NCI-H1092 treated with DMSO at 0.1 percent for 48 hours (cell line): ENCODE results near the gene SCNN1A.

Experiments used
- DNase-seq: peaks from one replicate; lab custom pipeline; 2025; lab: John Stamatoyannopoulos, UW

Gene SCNN1A

DNA sequence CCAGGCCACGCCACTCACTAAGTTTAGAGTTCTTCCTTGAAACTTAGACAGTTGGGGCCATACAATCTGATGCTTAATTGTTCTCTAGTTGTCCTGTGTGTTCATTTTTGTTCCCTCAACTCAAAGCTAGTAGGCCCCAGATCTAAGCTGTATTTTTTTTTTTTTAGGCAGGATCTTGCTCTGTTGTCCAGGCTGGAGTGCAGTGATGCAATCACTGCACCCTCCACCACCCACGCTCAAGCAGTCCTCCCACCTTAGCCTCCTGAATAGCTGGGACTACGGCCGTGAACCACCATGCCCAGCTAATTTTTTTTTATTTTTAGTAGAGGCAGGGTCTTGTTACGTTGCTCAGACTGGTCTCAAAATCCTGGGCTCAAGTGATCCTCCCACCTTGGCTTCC lies 41.0 kb downstream of the SCNN1A start:
- DNase-seq = no peak

DNA sequence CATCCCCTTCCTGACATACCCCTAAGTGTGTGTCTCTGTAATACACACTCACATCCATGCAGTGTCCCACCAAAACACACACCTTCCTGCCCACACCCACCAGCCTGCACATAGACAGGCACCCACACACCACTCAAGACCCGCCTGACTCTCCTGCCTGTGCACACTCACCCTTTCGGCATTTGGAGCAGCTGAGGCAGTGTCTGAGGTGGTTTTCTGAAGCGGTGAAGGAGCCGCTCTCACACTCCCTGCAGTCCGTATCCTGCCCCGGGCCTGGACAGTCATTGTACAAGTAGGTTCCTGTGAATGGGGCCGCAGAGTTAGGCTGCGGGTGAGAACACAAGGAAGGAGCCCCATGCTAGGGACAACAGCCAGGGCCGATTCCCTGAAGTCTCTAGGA lies 41.8 kb downstream of the SCNN1A start:
- no peak for DNase-seq

DNA sequence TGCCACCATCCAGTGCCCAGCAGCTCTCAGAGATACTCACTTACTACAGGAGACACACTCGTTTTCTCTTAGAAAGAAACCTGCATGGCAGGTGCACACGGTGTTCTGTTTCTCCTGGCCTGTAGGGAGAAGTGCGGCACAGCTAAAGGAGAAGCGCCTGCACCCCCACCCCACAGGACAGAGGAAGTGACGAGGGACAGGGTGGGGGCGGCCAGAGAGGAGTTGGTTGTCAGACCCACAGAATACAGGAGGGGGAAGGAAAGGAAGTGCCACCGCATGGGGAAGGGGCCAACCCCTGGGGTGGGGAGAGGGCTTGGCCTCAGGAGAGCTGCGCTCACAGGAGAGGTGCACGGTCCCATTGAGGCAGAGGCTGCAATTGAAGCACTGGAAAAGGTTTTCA lies 42.3 kb downstream of the SCNN1A start:
- no peak for DNase-seq

DNA sequence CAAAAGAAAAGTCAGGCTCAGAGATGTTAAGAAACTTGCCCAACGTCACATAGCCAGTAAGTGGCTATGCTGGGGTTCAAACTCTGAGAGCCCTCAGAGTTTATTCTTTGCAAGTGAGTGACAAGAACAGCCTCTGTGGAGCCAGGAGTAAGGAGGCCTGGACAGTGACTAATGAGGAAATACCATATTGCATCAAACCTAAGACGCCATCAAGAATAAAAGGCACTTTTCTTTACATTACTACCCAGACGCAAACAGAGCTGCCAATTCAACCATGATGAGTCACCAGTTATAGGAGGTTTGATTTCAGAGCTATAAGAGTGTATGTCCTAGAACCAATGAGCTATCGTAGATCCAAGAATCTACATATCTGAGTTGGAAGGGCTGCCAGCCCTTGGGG lies 42.9 kb downstream of the SCNN1A start:
- no peak for DNase-seq

DNA sequence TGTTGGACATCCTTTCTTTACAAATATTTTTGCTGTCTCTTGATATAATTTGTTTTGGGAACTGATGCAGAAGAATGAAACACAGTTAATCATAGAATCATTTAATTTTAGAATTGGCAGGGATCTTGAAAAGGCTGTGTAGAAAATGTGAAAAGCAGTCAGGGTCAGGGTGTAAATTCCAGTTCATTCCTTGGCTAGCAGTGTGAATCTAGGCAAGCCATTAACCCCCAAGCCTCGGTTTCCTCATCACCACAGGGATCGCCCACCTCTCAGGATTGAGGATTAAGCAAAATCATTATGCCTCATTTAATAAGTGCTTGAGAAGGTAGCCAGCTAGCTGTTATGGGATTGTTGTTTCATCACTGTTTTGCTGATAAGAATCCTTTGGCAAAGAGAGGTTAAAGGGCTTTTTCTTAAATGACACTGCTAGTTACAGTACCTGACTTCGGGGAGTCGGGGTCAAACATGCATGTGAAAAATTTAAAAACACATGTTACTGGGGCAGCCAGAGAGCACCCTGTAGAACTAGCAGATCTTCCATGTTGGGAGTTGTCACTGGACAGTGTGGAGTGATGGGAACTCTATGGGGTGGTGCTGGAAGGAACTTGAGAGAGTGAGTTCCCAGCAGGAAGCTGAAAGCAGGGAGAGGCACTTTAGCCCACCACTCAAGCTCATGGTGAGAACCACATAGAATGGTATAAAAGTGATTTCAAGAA lies 44.2 kb downstream of the SCNN1A start:
- DNase-seq = no peak

DNA sequence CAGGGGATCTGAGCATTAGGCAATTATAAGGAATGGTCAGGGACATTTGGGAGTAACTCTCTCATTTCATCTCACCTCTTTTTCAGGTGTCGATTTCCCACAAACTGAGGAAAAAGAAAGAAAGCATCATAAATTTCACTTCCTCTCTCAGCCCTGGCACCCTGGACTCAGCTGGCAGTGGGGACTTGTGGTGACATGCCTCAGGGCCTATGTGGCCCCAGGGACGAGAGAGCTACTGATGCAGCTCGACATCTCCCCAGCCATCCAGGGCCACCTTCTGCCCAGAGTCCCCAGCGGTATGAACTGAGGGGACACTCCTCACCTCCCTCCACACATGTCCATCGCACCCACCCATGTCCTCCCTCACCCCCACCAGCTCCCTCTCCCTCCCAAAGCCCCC lies 45.2 kb downstream of the SCNN1A start:
- no peak for DNase-seq

DNA sequence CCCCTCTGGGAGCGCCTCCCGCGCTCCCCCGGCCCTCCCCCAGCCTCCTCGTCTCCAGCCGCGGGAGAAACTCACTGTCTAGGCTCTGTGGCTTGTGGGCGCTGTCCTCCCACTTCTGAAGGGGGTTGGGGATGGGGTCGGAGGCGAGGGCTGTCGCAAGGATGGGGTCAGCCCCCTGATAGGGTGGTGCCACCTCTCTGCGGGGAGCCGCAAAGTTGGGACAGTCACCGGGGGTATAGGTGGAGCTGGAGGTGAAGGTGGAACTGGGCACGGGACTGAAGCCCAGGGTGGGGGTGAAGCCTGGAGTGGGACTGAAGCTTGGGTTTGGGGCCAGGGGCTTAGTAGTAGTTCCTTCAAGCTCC lies 45.7 kb downstream of the SCNN1A start:
- DNase-seq = no peak

DNA sequence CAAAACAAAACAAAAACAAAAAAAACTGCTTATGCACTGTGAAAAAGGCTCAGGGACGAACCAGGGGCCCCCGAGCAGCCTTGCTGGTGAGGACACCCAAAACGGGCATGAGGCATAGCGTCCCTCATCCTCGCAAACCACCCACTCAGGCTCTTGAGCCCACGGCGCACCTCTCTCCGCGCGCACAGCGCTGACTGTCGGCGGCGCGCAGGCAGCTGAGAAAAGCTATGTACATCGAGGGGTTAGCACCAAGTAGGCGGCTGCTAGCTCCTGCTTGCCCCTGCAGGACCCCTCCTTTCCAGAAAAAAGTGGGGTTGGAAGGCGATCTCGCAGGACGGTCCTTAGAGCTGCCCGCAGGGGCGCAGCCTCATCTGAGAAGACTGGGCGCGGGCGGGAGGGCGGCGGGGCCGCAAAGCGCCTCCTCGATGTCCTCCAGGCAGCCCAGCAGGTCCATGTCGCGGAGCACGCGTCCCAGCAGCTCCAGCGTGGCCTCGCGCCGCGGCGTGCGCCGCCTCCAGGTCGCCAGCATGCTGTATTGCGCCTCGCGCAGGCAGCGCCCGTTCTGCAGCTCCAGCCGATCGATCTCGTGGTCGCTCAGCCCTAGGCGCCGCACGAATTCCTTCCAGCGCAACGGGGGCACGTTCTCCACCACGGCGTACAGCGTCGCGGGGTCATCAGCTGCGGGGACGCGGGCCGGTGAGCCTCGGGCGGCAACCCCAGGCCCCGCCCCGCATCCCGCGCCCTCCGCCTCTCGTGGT lies 46.2 kb downstream of the SCNN1A start:
- no peak for DNase-seq

DNA sequence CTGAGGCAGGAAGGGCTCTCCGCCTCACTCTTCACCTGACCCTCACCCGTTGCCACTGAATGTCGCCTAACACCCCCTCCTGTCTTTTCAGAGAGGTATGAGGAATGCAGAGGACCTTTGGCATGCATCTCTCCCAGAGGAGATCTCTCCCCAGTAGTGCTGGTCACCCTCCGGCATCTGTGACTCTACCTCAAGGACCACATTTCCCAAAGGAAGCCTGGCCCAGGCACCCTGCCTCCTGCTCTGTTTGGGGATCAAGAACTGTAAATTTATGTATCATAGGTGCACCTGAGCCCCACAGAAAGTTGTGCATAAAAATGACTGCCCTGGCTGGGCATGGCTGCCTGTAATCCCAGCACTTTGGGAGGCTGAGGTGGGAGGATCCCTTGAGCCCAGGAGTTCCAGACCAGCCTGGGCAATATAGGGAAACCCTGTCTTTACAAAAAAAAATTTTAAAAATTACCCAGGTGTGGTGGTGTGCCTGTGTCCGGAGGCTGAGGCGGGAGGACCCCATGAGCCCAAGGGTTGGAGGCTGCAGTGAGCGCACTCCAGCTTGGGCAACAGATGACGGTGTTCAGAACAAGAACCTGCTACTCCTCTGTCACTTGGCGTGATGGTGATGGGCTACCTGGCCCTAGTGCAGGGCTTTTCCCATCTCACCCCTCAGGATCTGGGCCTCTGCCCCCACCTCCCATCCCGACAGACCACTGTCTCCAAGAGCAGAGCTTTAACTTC lies 47.2 kb downstream of the SCNN1A start:
- DNase-seq = no peak

DNA sequence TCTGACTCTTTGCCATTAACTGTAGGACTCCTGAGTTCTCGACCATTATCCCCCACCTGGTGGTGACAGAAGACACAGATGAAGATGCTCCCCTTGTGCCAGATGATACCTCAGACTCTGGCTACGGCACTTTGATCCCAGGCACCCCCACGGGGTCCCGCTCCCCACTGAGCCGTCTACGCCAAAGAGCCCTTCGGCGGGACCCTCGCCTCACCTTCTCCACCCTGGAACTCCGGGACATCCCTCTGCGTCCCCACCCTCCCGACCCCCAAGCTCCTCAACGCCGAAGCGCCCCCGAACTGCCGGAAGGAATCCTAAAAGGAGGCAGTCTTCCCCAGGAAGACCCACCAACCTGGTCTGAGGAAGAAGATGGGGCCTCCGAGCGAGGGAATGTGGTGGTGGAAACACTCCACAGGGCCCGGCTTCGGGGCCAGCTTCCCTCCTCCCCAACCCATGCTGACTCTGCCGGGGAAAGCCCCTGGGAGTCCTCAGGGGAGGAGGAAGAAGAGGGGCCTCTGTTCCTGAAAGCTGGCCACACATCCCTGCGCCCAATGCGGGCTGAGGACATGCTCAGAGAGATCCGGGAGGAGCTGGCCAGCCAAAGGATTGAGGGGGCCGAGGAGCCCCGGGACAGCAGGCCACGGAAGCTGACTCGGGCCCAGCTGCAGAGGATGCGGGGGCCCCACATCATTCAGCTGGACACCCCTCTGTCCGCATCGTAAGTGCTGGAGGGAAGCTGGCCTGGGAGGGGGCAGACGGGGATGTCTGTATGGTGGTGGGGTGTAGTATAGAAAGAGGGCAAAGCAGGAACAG lies 47.9 kb downstream of the SCNN1A start:
- no peak for DNase-seq

DNA sequence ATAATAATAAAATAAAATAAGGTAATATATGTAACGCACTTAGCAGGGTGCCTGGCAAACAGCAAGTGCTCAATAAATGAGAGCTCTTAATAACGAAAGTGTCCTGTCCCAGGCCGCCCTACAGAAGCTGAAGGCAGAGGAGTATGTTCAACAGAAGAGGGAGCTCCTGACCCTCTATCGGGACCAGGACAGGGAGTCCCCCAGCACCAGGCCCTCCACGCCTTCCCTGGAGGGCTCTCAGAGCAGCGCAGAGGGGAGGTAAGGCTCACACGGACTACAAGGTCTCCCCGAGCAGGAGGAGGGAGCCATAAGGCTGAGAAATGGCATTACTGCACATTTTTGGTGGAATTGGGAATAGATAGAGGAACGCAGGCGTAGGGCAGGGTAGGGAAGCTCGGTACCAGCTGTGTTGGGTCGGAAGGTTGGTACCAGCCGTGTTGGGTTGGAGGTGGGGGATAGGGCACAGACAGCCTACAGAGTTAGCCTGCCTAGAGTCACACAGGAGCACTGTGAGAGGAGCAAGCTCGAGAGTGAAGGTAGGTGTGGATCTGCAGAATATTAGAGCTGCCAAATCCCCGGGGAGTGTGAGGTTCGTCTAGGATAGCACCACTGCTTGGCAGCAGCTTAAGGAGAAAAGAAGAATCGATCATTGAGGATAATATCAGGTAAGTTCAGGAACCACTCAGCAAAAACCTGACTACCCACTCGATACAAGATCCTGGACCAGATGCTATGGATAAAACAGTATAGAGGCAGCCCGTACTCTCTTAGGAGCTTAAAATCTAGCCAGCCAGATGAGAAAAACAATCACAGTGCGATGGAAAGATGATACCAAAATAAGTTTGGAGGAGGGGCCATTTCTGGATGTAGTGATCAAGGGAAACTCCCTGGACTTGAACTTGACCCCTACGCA lies 48.8 kb downstream of the SCNN1A start:
- DNase-seq = no peak

DNA sequence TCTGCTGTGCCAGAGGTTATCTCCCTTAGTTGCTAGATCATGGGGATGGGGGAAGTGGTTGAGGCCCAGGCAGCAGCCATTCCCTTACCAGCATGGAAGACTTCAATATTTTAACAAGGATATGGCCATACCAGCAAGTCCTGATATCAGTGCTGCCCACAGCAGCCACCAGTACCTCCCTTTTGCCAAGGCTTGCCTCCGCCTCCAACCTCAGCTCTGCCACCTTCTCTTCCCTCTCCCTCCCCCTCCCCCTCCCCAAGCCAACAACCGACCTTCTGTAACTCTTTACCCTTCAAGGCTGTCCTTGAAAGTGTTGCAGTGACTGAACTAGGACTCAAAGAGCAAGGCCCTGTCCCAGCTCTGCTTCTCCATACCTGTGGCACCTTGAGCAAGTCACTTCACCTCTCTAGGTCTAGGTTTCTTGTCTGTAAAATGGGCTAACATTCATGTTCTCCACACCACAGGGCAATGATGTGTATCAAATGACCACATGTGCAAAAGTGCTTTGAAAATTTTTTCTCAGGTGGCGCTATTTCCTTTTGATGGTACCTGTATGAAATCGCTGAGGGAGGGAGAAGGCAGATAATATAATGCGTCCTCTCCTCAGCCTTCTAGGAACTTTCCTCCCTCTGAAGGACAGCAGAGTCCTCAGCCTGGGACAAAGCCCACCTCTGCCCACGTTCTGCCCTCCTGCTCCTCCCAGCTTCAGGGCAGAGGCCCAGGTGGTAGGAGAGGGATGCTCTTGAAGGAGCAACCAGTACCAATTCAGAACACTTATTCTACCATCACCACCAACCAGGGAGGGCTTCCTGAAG lies 50.2 kb downstream of the SCNN1A start:
- DNase-seq = no peak

DNA sequence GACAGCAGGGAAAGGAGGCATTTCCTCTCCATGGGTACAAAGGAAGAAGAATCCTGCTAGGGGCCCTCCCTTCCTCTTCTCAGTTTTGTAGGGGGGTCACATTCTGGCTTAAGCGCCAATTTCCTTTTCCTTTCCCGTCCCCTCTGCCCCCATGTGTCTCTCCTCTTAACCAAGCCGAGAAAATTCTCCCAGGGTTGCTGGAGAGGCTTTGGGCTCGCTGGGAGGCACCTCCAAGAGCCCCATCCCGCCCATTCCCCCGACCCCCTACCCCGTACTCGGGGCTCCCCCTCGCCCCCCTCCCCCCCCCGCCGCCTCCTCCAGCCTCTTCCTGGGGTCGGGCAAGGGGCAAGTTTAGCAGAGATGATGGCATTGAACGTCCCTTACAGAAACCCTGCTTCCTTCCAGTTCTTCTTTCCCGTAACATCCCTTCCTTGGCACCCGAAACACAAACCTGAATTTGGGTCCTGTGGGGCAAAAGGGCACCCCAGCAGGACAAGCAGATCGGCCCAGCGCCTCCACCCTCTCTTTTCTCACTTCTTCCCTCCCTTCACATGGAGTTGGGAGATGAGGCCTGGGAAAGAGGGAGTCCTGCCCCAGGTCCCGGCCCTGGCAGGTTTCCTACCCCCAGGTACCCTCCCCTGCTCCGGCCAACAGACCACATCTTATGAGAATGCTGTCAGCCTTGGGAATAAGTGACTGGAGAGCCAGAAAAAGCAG lies 51.2 kb downstream of the SCNN1A start:
- DNase-seq = no peak

DNA sequence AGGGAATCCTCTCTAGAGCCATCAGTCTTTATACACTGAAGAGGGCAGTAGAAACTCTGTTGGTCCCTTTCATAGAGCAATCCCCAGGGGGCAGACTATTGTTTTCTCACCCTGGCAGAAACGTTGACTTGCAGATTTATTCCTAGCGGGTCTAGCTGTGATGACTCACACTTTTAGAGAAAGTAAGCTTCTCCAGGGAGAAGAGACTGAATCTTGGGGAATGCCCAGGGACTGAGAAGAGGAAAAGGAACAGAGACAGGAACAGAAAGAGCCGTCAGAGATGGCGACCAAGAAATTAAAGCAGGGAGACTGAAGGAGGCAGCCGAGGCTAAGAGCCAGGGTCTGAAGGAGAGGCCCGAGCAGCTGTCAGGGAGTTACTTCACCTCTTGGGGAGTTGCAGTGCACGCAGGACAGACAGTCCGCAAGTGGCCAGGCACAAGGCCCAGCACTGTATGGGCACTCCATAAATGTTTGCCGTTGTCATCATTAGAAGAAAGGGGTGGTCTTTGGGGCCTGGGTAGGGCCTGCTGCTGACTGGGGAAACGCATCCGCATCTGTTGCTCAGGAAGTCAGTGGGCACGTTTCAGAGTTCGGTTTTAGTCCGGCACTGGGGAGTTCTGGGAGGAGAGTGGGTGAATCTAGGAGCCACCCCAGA lies 51.9 kb downstream of the SCNN1A start:
- DNase-seq = no peak

DNA sequence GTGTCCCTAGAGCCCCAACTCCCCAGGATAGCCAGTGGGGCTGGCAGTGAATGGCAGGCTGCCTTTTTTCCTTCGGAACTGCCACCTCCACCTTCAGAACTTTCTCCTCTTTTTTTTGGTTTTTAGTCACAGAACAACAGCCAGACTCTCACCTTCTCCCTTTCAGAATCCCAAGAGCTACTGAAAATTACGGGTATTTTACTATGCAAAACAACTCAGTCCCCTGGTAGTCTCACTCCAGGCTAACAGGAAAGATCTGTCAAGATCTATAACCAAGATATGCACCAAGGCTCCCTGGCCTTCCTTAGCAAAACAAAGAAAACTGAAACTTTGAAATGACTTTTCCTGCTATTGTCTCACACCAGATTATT lies 52.4 kb downstream of the SCNN1A start:
- DNase-seq = no peak

DNA sequence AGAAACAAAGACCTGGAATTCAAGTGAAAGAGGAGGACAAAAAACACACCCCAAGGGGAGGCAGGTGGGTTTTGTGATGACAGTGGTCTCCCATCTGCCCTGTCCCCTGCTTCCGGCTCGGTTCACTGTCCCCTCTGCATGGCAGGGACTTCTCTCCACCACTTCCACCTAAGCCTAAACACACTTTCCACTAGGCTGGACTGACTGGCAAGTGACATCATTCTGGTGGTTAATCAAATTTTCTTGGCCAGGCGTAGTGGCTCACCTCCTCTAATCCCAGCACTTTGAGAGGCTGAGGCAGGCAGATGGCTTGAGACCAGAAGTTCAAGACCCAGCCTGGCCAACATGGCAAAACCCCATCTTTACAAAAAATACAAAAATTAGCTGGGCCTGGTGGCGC lies 53.0 kb downstream of the SCNN1A start:
- DNase-seq = no peak

DNA sequence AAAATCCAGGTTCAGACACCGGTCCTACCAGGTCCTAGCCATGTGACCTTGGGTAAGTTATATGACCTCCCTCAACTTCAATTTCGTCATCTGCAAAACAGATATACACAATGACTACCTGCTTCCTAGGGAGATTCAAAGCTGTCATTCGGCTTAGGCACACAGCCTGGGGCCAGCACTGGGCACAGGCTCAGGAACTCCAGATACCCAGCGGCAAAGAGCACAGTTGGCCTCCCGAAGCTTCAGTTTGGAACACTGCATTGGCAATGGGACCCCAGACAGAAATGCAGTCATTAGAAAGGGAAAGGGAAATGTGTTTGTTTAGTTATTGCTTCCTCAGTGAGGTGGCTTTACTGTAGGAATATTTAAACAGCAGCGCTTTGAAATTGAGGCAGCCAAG lies 53.5 kb downstream of the SCNN1A start:
- DNase-seq = no peak

DNA sequence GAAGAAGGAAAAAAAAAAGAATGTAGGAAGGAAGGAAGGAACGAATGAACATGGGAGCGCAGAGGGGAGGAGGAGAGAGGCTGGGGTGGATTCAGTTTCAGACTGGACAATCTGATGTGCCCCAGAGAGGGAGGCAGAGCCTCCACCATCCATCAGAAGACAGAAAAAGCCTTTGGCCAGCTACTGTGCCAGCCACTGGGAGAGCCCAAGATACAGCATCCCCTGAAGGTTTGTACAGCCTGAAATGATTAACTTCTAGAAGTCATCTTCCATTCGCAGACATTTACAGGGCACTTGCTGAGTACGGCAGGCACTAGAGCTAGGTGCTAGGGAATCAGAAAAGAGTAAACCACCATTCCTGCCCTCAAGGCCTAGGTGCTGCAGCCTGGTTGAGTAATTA lies 55.9 kb downstream of the SCNN1A start:
- no peak for DNase-seq

DNA sequence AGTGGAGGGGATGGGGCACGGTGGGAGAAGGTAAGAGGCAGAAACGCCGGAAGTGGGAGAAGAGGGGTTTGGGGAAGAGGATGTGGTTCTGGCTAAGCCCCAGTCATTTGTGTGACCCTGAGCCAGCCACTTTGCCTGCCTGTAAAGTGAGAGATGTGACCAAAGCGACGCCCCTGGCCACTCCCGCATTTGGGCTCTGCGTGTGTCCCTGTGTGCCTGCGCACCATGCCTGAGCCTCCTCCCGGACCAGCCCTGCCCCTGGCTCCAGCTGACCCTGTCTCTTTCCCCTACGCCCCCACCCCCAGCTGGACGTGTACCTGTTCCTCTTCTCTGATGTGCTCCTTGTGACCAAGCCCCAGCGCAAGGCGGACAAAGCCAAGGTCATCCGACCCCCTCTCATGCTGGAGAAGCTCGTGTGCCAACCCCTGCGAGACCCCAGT lies 56.9 kb downstream of the SCNN1A start:
- DNase-seq = no peak
